Kidney tubule cell (primary cell): Measurements from ENCODE around the gene CEP63.
"Not testable (repeated sequence)": the region's sequence is repeated elsewhere in the genome, so short reads cannot be mapped to it uniquely, and the experiment has no call there.

Experiments used
- DNase-seq: peaks from one replicate; pipeline ENCODE4 v3.0.0-alpha.2; 2018; ENCODE audit warnings: low spot score

The CEP63 gene

GRCh38 chr3:134517791-134518190 is 31.9 kb downstream of the CEP63 start:
- peak; percentile 24 for DNase-seq

GRCh38 chr3:134522541-134522940 is 36.7 kb downstream of the CEP63 start:
- DNase-seq = no peak

- no peak for DNase-seq
Measured at GRCh38 chr3:134525293-134525692, 39.4 kb downstream of the CEP63 start.

- no peak for DNase-seq
Measured at GRCh38 chr3:134526319-134526718, 40.5 kb downstream of the CEP63 start.

GRCh38 chr3:134527037-134527436 is 41.2 kb downstream of the CEP63 start:
- no peak for DNase-seq

GRCh38 chr3:134527538-134528186 is 41.8 kb downstream of the CEP63 start:
- no peak for DNase-seq

GRCh38 chr3:134533493-134533892 is 47.6 kb downstream of the CEP63 start:
- no peak for DNase-seq

GRCh38 chr3:134535186-134535970 is 49.5 kb downstream of the CEP63 start:
- no peak for DNase-seq

GRCh38 chr3:134536781-134537180 is 50.9 kb downstream of the CEP63 start:
- DNase-seq = no peak

- DNase-seq = no peak
Measured at GRCh38 chr3:134542287-134542958, 56.6 kb downstream of the CEP63 start.

- DNase-seq = no peak
Measured at GRCh38 chr3:134543113-134543512, 57.3 kb downstream of the CEP63 start.

GRCh38 chr3:134544316-134544715 is 58.5 kb downstream of the CEP63 start:
- DNase-seq = no peak

- DNase-seq = not testable (repeated sequence)
Measured at GRCh38 chr3:134544783-134545182, 58.9 kb downstream of the CEP63 start.

- no peak for DNase-seq
Measured at GRCh38 chr3:134545818-134546217, 60.0 kb downstream of the CEP63 start.

- no peak for DNase-seq
Measured at GRCh38 chr3:134552784-134553183, 66.9 kb downstream of the CEP63 start.

GRCh38 chr3:134559591-134559990 is 73.7 kb downstream of the CEP63 start:
- DNase-seq = no peak

- DNase-seq = no peak
Measured at GRCh38 chr3:134562055-134562454, 76.2 kb downstream of the CEP63 start.

GRCh38 chr3:134563601-134564000 is 77.7 kb downstream of the CEP63 start:
- no peak for DNase-seq

- DNase-seq = no peak
Measured at GRCh38 chr3:134564991-134565390, 79.1 kb downstream of the CEP63 start.

GRCh38 chr3:134567605-134568004 is 81.7 kb downstream of the CEP63 start:
- DNase-seq = peak; percentile 69

GRCh38 chr3:134568790-134569189 is 82.9 kb downstream of the CEP63 start:
- DNase-seq = no peak

GRCh38 chr3:134569899-134570298 is 84.0 kb downstream of the CEP63 start:
- not testable (repeated sequence) for DNase-seq

GRCh38 chr3:134576426-134576825 is 90.6 kb downstream of the CEP63 start:
- DNase-seq = no peak
